Stromal cell of bone marrow (primary cell): ENCODE data around the gene NTF4.
A peak's percentile ranks its signal among the peaks of the same experiment; 100 is the strongest.

ENCODE experiments used
- DNase-seq: peaks from one replicate; pipeline ENCODE4 v3.0.0-alpha.2; 2012; ENCODE audit warnings: low read depth

The NTF4 gene, protein sequence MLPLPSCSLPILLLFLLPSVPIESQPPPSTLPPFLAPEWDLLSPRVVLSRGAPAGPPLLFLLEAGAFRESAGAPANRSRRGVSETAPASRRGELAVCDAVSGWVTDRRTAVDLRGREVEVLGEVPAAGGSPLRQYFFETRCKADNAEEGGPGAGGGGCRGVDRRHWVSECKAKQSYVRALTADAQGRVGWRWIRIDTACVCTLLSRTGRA

DNA sequence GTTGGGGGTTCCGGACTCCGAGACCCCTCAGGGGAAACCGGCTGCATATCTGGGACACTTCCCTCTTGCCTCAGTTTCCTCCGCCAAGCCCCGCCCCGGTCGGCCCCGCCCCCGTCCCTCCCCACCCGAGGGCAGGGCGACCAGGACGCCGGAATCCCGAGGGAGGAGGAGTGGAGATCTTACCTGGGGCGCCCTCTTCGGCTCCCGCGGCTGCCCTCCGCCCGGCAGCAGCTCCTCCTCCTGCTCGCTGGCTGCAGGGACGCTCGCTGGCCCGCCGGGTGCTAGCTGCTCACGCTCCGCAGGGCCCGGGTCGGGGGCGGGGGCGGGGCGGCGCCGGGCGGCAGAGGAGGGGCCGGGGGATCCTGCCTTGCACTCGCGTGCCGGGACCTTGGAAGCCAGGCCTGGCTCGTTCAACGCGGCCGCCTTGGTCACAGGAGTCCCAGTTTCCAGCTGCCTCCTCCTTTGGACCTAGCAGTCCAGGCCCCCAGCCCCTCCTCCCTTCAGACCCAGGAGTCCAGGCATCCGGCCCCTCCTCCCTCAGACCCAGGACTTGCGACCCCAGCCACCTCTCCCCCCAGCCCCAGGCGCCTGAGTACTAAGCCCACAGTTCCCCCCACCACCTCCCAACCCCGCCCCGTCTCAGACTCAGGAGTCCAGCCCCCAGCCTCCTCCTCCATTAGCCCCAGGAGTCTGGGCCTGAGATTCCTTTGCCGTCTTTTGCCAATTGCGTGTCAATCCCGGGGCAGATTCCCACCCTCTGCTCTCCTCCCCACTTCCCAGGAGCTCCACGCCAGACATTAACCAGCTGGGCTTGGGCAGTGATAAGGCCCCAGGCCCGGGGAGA, at the start of gene NTF4:
TSS of gene NTF4 (minus strand) at position 51 of the 844 bp plus-strand sequence. CDS start 2,821 bp downstream, outside the sequence.
- no peak for DNase-seq

DNA sequence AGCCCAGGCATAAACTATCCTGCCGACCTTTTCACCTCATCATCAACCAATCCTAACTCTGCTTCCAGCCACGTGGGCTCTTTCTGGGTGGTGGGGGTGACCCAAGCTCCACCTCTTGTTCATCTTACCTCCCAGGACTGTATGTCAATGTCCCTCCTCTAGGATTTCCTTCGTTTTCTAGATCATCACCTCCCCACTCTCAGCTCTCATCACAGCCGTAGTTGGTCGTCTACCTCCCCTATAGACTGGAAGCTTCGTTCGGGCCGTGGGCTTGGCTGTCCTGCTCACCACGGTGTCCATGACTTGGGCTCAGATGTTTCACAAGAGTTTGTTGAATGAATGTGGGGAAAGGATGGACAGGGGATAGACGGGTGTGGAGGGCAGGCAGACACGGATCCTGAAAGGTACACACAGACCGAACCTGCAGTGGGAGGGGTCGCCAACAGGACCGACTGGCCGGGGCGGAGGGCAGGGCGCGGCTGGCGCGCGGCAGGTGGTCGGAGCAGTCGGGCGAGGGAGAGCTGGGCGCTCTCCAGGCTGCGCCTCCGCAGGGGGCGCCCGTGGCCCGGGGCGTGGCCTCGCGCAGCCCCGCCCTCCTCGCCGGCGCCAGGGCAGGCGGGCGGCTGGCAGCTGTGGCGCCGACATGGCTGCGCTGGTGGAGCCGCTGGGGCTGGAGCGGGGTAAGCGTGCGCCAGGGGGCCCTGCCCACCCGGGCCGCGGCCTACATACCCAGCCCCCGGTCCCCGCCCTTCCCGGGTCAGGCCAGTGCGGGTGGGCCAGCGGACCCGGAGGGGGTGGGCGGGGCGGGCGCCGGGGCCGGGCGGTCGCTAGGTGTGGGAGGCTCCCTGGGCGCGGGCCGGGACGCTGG, 49.4 kb upstream of the NTF4 start, which contains the start of gene LIN7B:
TSS of gene LIN7B (plus strand) at position 609 of the 868 bp plus-strand sequence. CDS start at position 644, 35 bp downstream.
- DNase-seq: peak; percentile 40

DNA sequence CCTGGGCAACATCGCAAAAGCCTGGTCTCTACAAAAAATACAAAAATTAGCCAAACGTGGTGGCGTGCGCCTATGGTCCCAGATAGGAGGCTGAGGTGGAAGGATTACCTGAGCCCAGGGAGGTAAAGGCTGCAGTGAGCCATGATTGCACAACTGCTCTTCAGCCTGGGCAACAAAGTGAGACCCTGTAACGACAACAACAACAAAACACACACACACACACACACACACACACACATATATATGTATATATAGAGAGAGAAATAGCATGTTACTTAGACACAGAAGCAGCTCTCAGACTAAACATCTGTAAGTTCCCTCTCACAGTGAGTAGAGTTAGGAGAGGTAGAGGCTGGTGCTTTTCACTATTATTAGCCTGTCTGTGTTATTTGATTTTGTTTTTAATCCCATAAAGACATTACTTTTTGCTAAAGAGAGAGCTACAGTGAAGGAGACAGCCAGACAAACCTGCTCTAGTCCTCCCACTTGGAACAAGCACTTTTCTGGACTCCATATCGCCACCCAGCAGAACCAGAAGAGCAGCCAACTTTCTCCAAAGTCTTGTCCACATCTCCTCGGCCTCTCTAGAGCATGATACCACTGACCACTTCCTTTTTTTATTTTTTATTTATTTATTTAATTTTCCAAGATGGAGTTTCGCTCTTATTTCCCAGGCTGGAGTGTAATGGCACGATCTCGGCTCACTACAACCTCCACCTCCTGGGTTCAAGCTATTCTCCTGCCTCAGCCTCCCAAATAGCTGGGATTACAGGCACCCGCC, 46.8 kb upstream of the NTF4 start:
- DNase-seq: no peak

DNA sequence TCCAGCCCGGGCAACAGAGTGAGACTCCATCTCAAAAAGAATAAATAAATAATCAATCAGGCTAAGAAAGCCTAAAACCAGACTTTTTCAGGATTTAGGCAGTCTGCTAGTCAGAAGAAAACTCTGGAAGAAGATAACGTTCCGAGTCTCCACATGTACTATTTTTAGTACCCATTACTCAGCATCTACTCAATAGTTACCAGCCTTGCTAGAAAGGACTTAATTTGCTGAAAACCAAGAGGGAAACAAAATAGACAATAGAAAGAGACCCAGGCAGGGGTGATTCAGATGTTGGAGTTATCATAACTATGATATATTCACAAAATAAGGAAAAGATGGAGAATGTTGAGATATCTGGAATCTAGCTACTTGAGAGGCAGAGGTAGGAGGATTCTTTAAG, 45.9 kb upstream of the NTF4 start:
- peak; percentile 44 for DNase-seq

- no peak for DNase-seq
Measured at GRCh38 chr19:49109569-49110233, 45.1 kb upstream of the NTF4 start.

- no peak for DNase-seq
Measured at GRCh38 chr19:49109051-49109450, 44.4 kb upstream of the NTF4 start.

DNA sequence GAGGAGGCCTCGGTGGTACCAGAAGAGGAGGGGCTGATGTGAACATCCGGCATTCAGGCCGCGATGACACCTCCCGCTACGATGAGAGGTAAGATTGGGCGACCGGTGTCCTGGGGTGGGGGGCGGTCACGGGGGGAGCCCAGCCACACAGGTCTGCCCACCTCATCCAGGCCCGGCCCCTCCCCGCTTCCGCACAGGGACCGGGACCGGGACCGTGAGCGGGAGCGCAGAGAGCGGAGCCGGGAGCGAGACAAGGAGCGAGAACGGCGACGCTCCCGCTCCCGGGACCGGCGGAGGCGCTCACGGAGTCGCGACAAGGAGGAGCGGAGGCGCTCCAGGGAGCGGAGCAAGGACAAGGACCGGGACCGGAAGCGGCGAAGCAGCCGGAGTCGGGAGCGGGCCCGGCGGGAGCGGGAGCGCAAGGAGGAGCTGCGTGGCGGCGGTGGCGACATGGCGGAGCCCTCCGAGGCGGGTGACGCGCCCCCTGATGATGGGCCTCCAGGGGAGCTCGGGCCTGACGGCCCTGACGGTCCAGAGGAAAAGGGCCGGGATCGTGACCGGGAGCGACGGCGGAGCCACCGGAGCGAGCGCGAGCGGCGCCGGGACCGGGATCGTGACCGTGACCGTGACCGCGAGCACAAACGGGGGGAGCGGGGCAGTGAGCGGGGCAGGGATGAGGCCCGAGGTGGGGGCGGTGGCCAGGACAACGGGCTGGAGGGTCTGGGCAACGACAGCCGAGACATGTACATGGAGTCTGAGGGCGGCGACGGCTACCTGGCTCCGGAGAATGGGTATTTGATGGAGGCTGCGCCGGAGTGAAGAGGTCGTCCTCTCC, 43.2 kb upstream of the NTF4 start:
- no peak for DNase-seq

GRCh38 chr19:49106648-49107135, 42.1 kb upstream of the NTF4 start:
- DNase-seq: no peak

DNA sequence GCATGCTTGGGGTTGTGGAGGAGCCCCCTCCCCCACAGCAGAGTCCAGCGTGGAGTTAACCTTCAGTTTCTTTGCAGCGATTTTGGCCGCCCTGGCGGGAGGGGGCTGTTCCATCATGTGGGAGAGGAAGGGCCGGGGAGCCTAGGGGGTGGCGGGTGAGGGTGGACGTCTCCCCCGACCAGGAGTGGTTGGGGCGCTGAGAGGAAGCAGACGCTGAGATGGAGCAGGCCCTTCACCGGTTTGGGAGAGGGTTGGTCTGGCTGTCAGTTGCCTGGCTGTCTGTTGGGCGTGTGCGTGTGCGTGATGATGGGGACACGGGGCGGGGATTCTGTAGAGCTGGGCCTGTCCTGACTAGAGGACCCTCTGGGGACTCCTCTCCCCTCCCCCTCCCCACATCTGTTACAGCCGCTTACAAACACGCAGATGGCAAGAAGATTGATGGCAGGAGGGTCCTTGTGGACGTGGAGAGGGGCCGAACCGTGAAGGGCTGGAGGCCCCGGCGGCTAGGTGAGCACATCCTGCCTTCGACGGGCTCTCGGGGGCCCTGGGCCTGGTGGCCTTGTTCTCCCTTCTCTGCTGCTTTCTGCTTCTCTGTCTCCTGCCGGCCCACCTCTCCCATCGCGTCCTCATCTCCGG, 39.7 kb upstream of the NTF4 start:
- DNase-seq: no peak

- no peak for DNase-seq
Measured at GRCh38 chr19:49103331-49104085, 38.9 kb upstream of the NTF4 start.

- no peak for DNase-seq
Measured at GRCh38 chr19:49102303-49102702, 37.7 kb upstream of the NTF4 start.

- no peak for DNase-seq
Measured at GRCh38 chr19:49101160-49101559, 36.5 kb upstream of the NTF4 start.

DNA sequence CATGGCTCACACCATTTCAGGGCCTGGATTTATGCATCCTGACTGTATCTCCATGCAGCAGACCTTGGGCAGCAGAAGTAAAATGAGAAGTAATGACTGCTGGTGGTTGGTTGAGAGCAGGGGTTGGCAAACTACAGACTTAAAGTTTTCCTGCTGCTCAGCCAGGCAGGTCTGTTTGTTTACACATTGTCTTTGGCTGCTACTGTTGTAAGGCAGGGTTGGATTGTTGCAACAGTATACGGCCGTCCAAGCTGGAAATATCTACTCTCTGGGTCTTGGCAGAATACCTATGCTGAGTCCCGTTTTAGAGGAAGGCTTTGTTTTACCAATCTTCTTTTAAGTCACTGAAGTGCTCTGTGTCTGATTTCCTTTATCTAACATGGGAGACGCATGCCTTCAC, 34.2 kb upstream of the NTF4 start:
- no peak for DNase-seq

DNA sequence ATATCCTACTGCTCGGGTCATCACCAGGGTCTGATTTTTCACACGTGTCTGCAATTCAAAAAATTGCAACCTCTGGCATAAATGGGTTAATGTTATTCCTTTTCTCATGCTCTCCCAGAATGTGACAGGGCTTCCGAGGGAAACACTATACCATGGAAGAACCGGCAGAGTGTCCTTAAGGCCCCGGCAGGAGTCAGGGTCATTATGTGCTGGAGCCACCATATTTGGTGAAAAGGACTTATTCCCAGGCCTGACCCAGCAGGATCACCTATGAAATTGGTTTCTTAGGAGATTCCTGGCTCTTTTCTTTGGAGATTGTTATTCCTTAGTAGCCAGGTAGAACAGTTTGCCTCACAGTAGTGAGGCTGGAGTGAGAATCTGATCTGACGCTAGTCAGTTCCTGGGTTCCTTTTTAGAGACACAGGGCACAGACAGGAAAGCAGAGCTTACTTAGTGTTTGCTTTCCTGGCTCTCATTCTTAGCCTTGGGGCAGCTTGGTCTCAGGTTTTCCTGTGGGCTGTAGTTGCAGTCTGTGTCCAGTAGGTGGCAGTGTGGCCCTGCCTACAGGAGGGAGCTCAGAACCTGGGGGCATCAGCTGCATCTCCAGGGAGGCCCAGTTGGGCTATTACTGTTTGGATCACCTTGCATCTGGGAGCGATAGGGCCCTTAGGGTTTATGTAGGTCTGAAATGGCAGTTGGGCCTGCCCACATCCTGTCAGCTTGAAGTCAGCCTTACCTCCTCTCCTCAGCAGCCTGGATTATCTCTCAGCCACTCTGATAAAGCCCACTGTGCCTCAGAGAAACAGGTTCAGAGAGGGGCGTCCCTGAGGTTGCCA, 33.1 kb upstream of the NTF4 start:
- DNase-seq: peak; percentile 47

DNA sequence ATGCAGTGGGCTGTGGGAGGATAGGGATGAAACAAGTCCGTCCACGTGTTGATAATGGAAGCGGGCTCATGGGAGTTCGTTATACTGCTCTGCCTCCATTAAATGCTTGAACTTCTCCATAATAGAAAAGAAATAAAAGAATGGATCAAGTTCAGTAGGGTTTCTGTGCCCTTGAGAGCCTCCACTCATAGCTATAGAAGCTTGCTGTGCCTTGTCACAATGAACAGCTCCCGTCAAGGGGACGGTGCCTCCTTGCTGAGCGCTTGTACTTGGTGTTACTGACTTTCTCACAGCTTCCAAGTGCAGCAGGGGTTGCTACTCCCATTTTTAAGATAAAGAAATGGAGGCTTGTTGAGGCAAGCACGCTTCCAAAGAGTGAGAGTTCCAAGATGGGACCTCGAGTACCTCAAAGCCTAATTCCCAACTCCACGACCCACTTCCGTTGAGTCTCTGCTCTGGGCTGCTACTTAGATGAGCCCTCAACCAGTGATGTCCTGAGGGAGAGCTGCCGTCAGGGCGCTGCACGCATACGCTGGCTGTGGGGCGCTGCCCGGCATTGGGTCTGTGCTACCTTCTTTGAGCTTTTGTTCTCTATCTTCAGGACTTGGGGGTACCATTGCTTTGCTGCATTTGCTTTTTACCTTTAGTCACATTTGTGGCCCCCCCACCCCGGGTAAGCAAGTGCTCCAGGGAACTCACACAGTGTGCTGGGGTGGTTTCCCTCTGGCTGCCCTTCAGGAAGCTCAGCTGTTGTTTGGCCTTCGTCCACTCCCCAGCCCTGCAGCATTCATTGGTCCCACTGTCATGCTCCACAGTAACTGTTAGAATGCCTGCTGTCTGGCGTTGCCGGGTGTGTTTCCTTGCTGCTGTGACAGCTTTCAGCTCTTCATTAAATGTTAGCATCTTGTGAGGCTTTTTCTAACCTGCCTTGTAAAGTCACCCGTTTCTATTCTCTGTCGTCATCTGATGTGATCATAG, 30.2 kb upstream of the NTF4 start:
- no peak for DNase-seq

DNA sequence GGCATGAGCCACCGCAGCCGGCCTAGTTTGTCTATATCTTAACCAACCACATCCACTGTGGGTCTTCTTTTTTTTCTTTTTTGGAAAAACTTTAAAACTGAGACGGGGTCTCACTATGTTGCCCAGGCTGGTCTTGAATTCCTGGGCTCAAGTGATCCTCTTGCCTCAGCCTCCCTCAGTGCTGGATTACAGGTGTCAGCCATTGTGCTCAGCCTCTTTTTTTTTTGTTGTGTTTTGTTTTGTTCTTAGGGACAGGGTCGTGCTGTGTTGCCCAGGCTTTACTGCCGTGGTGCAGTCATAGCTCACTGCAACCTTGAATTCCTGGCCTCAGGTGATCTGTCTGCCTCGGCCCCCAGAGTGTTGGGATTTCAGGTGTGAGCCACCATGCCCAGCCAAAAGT, 28.1 kb upstream of the NTF4 start:
- DNase-seq: no peak
